Chondrocyte (in vitro differentiated cells): ENCODE data around the gene BLM. TPM values are rescaled to one million over a fixed set of nuclear protein-coding genes. Genes with fewer than 3 reads are reported as not detected.

Source experiments
- DNase-seq: peaks from one replicate; pipeline ENCODE4 v3.0.0; 2021; ENCODE audit warnings: mixed read lengths, low spot score
- H3K27ac Mint-ChIP-seq: one replicate; pipeline ENCODE4 v1.8.0; 2021; ENCODE audit warnings: mild to moderate bottlenecking, moderate library complexity, mixed read lengths; ENCODE audit not compliant: unreplicated experiment
- H3K27me3 Mint-ChIP-seq: 2 replicates; pipeline ENCODE4 v1.8.0; 2021; ENCODE audit warnings: low read depth, mixed read lengths
- H3K36me3 Mint-ChIP-seq: 2 replicates; pipeline ENCODE4 v1.8.0; 2021; ENCODE audit warnings: low read depth, mixed read lengths
- H3K4me1 Mint-ChIP-seq: 2 replicates; pipeline ENCODE4 v1.8.0; 2021; ENCODE audit warnings: low read depth, mild to moderate bottlenecking, mixed read lengths
- H3K4me3 Mint-ChIP-seq: one replicate; pipeline ENCODE4 v1.8.0; 2021; ENCODE audit warnings: mild to moderate bottlenecking, moderate library complexity, mixed read lengths; ENCODE audit not compliant: unreplicated experiment
- H3K9me3 Mint-ChIP-seq: 2 replicates; pipeline ENCODE4 v1.8.0; 2021; ENCODE audit warnings: low read depth, mixed read lengths
- total RNA-seq: library from RNA; stranded (reverse); gene quantifications from 3 replicates; pipeline ENCODE4 v1.2.1, GENCODE V29; 2021
- TF ChIP-seq, protein P1 (sequence below): fragments of 200-600 bp; sonication (generic); IDR thresholded peaks from 2 replicates; pipeline ENCODE4 v1.5.0; 2021; ENCODE audit warnings: antibody characterized with exemption, mild to moderate bottlenecking, moderate library complexity

Gene BLM
- total RNA-seq, 1 donor from 2014 or later = 3.5 TPM

GRCh38 chr15:90826886-90827435, 109.8 kb downstream of the BLM start:
- TF ChIP-seq, protein P1, sequence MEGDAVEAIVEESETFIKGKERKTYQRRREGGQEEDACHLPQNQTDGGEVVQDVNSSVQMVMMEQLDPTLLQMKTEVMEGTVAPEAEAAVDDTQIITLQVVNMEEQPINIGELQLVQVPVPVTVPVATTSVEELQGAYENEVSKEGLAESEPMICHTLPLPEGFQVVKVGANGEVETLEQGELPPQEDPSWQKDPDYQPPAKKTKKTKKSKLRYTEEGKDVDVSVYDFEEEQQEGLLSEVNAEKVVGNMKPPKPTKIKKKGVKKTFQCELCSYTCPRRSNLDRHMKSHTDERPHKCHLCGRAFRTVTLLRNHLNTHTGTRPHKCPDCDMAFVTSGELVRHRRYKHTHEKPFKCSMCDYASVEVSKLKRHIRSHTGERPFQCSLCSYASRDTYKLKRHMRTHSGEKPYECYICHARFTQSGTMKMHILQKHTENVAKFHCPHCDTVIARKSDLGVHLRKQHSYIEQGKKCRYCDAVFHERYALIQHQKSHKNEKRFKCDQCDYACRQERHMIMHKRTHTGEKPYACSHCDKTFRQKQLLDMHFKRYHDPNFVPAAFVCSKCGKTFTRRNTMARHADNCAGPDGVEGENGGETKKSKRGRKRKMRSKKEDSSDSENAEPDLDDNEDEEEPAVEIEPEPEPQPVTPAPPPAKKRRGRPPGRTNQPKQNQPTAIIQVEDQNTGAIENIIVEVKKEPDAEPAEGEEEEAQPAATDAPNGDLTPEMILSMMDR = no peak
- peaks cover 9% of the 10 kb centered on the region for H3K27me3 Mint-ChIP-seq
- DNase-seq = no peak
- H3K4me1 Mint-ChIP-seq = peaks cover 4% of the 10 kb centered on the region
- no peaks in the 10 kb centered on the region for H3K36me3 Mint-ChIP-seq
- no peak overlapping the region for H3K27ac Mint-ChIP-seq
- H3K9me3 Mint-ChIP-seq = no peaks in the 10 kb centered on the region
- no peak overlapping the region for H3K4me3 Mint-ChIP-seq

GRCh38 chr15:90828111-90828510, 111.0 kb downstream of the BLM start:
- no peak for DNase-seq
- no peak overlapping the region for H3K4me3 Mint-ChIP-seq
- TF ChIP-seq, protein P1 = no peak
- H3K27me3 Mint-ChIP-seq = peaks cover 8% of the 10 kb centered on the region
- no peaks in the 10 kb centered on the region for H3K9me3 Mint-ChIP-seq
- no peaks in the 10 kb centered on the region for H3K36me3 Mint-ChIP-seq
- peaks cover 4% of the 10 kb centered on the region for H3K4me1 Mint-ChIP-seq
- no peak overlapping the region for H3K27ac Mint-ChIP-seq

DNA sequence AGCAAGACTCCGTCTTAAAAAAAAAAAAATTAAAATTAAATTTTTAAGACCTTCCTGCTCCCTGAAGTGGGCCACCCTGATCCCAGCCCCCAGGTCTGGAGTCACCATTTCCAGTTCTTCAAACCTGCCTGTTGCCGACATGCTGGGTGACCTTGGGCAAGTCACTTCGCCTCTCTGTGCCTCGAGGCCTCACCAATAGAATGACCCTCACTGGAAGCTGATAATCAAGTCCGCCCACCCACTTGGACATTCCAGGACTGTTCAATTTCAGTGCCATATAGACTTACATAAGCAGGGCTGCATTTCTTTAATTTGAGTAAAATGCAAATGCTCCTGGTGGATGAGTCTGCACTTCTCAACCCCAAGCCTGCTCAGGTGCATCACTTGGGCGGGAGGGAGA, 112.0 kb downstream of the BLM start:
- Mint-ChIP-seq H3K27me3 (peaks cover 8% of the 10 kb centered on the region), H3K27ac (no peak overlapping the region), H3K4me1 (peaks cover 4% of the 10 kb centered on the region), H3K9me3 (no peaks in the 10 kb centered on the region), H3K36me3 (no peaks in the 10 kb centered on the region), H3K4me3 (no peak overlapping the region)
- DNase-seq = no peak
- TF ChIP-seq, protein P1 = no peak

GRCh38 chr15:90829942-90830440, 112.8 kb downstream of the BLM start:
- Mint-ChIP-seq H3K4me1 (peaks cover 4% of the 10 kb centered on the region), H3K27me3 (peaks cover 6% of the 10 kb centered on the region), H3K27ac (no peak overlapping the region), H3K9me3 (no peaks in the 10 kb centered on the region), H3K4me3 (no peak overlapping the region), H3K36me3 (no peaks in the 10 kb centered on the region)
- TF ChIP-seq, protein P1 = no peak
- no peak for DNase-seq

GRCh38 chr15:90834626-90835025, 117.5 kb downstream of the BLM start:
- H3K27ac Mint-ChIP-seq = no peak overlapping the region
- TF ChIP-seq, protein P1 = no peak

More at GRCh38 chr15:90834626-90835025, 117.5 kb downstream of the BLM start:
- H3K27me3 Mint-ChIP-seq = peaks cover 5% of the 10 kb centered on the region
- DNase-seq = no peak
- peaks cover 10% of the 10 kb centered on the region for H3K4me1 Mint-ChIP-seq
- no peaks in the 10 kb centered on the region for H3K9me3 Mint-ChIP-seq
- H3K4me3 Mint-ChIP-seq = no peak overlapping the region
- H3K36me3 Mint-ChIP-seq = no peaks in the 10 kb centered on the region
